Hematopoietic multipotent progenitor cell treated with erythropoietin and hydrocortisone succinate and interleukin-3 and kit ligand, for 8 days (in vitro differentiated cells): Measurements from ENCODE around the gene MCTP1.
"Not testable (repeated sequence)": the region's sequence is repeated elsewhere in the genome, so short reads cannot be mapped to it uniquely, and the experiment has no call there.

Source experiments
- DNase-seq: peaks from one replicate; pipeline ENCODE4 v3.0.0-alpha.2; 2015

Gene MCTP1

GRCh38 chr5:95022967-95023695 is 261.8 kb downstream of the MCTP1 start:
- DNase-seq: peak; percentile 28

DNA sequence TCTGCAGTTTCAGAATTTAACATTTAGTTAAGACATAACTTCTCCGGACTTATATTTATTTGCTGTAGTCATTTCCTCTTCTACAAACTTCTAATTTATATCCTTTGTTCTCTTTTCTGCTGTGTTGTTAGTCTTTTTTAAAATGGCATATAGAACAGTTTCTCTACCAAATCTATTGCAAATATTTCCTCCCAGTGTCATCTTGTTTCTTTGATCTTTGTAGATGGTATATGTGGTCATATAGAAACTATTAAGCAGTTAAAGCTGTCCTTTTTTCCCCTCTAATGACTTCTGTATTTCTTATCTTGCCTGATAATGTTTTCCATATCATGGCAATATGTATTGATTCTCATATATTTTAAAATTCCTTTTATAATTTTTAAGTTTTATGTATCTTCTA is 264.5 kb downstream of the MCTP1 start:
- DNase-seq: no peak

- no peak for DNase-seq
These were observed 265.9 kb downstream of the MCTP1 start for GRCh38 chr5:95018946-95019345.

GRCh38 chr5:95018511-95018910 is 266.4 kb downstream of the MCTP1 start:
- DNase-seq: no peak

DNA sequence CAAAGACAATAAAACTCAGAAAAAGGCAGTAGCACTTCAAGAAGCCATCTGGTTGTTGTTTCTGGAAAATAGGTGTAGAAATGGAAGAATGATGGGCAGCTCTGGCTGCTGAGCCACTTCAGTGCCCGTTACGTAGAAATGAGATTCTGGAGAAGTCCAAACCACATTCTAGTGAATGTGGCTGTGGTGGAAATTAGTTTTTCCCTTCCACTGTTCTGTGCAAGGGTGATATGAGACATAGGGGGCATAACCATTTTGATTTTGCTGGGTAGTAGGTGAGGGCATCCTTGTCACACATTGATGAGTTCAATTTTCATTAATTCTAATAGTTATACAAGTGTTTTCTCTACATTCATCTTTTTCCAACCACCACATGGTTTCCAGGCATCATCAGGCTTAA is 275.1 kb downstream of the MCTP1 start:
- no peak for DNase-seq

GRCh38 chr5:95007921-95008597 is 276.8 kb downstream of the MCTP1 start:
- peak; percentile 74 for DNase-seq

GRCh38 chr5:95005811-95006210 is 279.1 kb downstream of the MCTP1 start:
- no peak for DNase-seq

- DNase-seq: no peak
These were observed 286.2 kb downstream of the MCTP1 start for GRCh38 chr5:94998670-94999069.

GRCh38 chr5:94994537-94994936 is 290.4 kb downstream of the MCTP1 start:
- peak; percentile 90 for DNase-seq

- DNase-seq: no peak
These were observed 291.4 kb downstream of the MCTP1 start for GRCh38 chr5:94993491-94993890.

DNA sequence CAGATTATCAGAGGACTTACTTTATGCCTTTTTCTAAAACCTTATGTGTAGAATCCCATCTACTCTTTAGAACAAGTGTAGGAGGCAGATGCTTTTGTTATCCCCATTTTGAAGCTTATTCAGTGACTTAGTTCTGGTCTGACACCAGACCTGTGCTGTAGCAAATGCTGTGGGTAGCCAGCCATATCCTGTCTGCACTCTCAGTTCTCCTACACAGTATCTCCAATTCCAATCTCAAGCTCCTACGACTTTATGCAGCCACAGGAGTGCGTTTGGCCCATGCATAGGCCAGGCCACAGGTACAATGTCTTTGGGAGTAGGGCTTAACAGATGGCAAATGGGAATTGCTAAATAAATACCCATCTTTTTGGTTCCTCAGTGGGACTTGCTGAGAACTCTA is 292.6 kb downstream of the MCTP1 start:
- DNase-seq: no peak

- DNase-seq: no peak
These were observed 300.9 kb downstream of the MCTP1 start for GRCh38 chr5:94983861-94984535.

DNA sequence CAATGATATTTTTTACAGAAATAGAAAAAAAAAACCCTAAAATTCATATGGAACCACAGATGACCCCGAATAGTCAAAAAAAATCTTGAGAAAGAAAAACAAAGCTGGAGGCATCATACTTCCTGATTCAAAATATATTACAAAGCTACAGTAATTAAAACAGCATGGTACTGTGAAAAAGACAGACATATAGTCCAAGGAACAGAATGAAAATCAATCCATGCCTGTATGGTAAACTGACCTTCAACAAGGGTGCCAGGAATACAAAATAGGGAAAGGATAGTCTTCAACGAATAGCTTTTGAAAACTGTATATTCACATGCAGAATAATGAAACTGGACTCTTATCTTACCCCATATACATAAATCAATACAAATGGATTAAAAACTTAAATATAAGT is 307.5 kb downstream of the MCTP1 start:
- no peak for DNase-seq

DNA sequence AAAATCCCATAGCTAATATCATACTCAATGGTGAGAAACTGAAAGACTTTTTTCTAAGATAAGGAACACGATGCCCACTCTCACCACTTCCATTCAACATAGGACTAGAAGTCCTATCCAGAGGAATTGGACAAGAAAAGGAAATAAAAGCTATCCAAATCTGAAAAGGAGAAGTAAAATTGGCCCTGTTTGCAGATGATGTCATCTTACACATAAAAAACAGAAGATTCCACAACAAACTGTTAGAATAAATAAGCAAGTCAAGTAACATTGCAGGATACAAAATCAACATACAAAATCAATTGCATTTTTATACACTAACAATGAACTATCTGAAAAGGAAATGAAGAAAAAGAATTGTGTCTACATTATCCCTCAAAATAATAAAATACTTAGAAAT is 308.0 kb downstream of the MCTP1 start:
- no peak for DNase-seq

- DNase-seq: no peak
These were observed 312.6 kb downstream of the MCTP1 start for GRCh38 chr5:94972268-94972667.

DNA sequence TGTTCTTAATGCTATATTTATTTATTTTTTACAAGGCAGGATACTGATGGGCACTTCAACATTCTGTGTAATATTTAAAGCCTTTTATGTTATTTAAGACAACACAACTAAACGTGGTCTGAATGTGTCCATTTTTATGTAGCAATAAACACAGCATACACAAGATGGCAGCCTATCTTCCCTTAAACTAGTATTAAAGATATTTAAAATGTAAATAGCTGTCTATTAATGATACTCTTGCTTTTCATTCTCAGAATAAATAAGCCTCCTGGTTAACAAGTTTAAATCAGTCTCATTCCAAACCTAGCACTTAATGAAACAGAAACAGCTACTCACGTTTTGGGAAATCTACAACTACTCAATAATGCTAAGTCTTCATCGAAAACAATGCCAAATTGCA is 315.7 kb downstream of the MCTP1 start:
- peak; percentile 60 for DNase-seq

DNA sequence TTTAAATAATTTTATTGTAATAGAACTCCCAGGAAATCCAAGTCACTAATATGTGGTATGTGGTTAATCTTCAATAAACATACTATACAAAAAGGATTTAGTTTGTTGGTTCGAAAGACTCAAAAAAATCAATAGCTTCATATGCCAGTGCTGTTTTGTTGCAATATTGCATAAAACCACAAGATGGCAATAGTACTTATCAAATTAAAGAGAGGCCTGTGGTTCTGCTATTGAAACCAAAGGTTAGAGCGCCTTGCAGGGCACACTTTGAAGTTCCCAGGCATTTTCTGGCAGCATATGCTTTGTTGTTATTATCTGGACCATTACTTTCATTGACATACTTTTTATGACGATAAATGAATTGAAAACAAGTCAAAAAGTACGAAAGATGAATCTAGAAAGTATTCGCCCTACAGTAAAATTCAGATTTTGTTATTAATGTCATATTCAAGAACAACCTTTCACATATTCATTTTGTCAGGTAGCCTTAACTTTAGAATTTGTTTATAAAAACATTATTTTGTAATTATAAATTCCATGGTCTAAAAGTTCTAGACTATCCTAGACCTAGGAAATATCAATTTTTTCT is 316.3 kb downstream of the MCTP1 start:
- DNase-seq: peak; percentile 87

DNA sequence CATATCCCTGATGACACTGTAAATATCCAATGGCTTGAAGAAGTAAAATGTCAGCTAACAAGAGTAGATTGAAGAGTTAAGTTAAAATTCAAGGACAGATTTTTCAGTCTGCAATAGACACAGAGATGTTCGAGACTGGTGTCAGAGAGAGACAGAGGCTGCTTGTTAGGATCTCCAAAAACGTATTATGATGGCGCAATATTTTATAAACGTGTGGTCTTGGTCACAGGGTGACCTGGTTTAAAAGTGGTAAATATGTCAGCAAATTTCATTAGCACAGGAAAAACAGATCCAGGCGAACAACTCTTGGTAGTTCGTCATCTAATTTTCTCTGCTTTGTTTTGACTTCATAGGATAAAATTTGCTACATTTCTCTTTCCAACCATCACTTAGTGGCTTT is 317.4 kb downstream of the MCTP1 start:
- DNase-seq: no peak

- not testable (repeated sequence) for DNase-seq
These were observed 325.6 kb downstream of the MCTP1 start for GRCh38 chr5:94959279-94959678.

GRCh38 chr5:94945656-94946055 is 339.2 kb downstream of the MCTP1 start:
- DNase-seq: no peak

GRCh38 chr5:94944160-94944559 is 340.7 kb downstream of the MCTP1 start:
- DNase-seq: no peak

GRCh38 chr5:94941122-94941755 is 343.7 kb downstream of the MCTP1 start:
- no peak for DNase-seq

- no peak for DNase-seq
These were observed 352.6 kb downstream of the MCTP1 start for GRCh38 chr5:94932259-94932658.
